Medulla oblongata (tissue), 1 donor: ENCODE results near the gene KRT35.

Experiments used
- DNase-seq: peaks from one replicate; pipeline ENCODE4 v3.0.0-alpha.2; 2015; ENCODE audit errors: extremely low spot score

KRT35 gene

GRCh38 chr17:41481036-41481435 lies at the start of gene KRT35:
Gene KRT35 (minus strand): TSS chr17:41481151. CDS start chr17:41481097, 54 bp downstream.
- no peak for DNase-seq

GRCh38 chr17:41530062-41531048 lies 49.4 kb upstream of the KRT35 start:
- no peak for DNase-seq

GRCh38 chr17:41529491-41529915 lies 48.6 kb upstream of the KRT35 start:
- no peak for DNase-seq

GRCh38 chr17:41528959-41529353 lies 48.0 kb upstream of the KRT35 start:
- no peak for DNase-seq

- no peak for DNase-seq
Observed at GRCh38 chr17:41527063-41528023, 46.4 kb upstream of the KRT35 start.

GRCh38 chr17:41524261-41524660 lies 43.3 kb upstream of the KRT35 start:
- DNase-seq, result no peak

GRCh38 chr17:41523787-41524186 lies 42.8 kb upstream of the KRT35 start:
- no peak for DNase-seq

GRCh38 chr17:41523225-41523593 lies 42.3 kb upstream of the KRT35 start:
- no peak for DNase-seq

- DNase-seq, result no peak
Observed at GRCh38 chr17:41522301-41523224, 41.6 kb upstream of the KRT35 start.

GRCh38 chr17:41521574-41522261 lies 40.8 kb upstream of the KRT35 start:
- no peak for DNase-seq

- DNase-seq, result no peak
Observed at GRCh38 chr17:41520821-41521521, 40.0 kb upstream of the KRT35 start.

- DNase-seq, result no peak
Observed at GRCh38 chr17:41519501-41520224, 38.7 kb upstream of the KRT35 start.

GRCh38 chr17:41518789-41519449 lies 38.0 kb upstream of the KRT35 start, which contains the start of gene KRT15:
Gene KRT15 (minus strand): TSS chr17:41518890. CDS start chr17:41518827, 63 bp downstream.
- no peak for DNase-seq

GRCh38 chr17:41518031-41518430 lies 37.1 kb upstream of the KRT35 start:
- no peak for DNase-seq

- DNase-seq, result no peak
Observed at GRCh38 chr17:41516830-41517283, 35.9 kb upstream of the KRT35 start.

- DNase-seq, result no peak
Observed at GRCh38 chr17:41516147-41516829, 35.3 kb upstream of the KRT35 start.

- no peak for DNase-seq
Observed at GRCh38 chr17:41513168-41513547, 32.2 kb upstream of the KRT35 start.
